ENCODE measurements around the gene CCDC85A.
"Not testable (repeated sequence)": the region's sequence is repeated elsewhere in the genome, so short reads cannot be mapped to it uniquely, and the experiment has no call there.

The CCDC85A gene

DNA sequence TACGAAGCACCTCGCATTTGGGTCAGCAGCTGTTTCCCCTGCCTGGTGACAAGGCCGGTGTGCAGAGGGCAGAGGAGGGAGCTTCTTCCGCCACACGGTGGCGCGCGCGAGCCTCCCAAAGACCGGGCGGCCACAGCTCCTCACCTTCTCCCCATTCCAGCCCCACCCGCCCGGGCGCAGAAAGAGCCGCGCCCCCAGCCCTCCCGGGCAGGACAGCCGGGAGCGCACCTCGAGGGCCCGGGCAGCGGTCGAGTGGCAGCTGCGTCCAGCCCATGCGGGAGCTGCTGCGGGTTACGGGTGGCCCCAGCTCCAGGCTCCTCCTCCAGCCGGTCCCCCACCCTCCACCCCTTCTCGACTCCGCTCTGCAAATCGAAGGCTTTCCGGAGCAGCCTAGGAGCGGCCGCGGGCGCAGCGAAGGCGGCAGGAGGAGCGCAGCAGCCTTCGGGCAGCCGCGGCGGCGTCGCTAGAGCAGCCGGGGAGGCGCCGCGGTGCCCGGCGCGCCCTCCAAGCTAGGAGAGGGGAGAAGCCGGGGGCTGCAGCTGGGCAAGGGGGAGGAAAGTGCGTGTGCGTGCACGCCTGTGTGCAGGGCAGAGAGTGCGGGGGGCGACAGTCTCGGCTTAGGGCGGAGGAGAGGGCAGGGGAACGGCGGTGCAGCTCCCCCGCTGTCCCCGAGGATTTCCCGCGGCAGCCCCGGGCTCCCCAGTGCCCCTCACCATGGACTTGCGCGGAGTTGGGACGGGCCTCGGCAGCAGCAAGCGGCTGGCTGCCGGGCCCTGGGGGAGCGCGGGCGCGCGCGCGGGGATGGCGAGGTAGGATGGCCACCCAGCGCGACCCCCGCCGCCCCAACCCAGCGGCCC is at the start of gene CCDC85A:
Gene CCDC85A (plus strand): TSS at position 348 of the 857 bp plus-strand sequence. CDS start 635 bp downstream, outside the sequence.
- DNase-seq: peak; percentile 80

DNA sequence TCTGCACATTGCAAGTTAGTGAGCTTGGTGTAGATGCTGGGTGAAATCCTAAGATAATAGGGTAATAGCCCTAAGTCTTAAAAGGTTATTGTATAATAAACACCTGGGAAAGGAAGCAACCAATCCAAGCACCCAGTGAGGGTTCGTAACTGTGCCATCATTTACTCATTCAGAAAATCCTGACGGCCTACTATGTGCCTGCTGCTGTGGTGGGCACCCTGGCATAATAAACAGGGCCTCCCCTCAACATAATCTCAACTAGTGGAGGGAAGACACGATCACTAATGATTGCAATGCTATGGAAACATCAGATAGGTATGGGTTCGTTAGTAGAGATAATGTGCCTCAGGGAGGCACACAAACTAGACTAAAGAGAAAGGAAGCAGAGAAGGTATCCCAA is 48.9 kb upstream of the CCDC85A start:
- no peak for DNase-seq

DNA sequence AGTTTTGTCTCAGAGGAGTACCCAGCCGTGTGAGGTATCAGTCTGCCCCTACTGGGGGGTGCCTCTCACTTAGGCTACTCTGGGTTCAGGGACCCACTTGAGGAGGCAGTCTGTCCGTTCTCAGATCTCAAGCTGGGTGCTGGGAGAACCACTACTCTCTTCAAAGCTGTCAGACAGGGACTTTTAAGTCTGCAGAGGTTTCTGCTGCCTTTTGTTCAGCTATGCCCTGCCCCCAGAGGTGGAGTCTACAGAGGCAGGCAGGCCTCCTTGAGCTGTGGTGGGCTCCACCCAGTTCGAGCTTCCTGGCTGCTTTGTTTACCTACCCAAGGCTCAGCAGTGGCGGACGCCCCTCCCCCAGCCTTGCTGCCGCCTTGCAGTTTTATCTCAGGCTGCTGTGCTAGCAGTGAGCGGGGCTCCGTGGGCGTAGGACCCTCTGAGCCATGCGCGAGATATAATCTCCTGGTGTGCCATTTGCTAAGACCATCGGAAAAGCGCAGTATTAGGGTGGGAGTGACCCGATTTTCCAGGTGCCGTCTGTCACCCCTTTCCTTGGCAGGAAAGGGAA is 41.2 kb upstream of the CCDC85A start:
- DNase-seq: not testable (repeated sequence)

DNA sequence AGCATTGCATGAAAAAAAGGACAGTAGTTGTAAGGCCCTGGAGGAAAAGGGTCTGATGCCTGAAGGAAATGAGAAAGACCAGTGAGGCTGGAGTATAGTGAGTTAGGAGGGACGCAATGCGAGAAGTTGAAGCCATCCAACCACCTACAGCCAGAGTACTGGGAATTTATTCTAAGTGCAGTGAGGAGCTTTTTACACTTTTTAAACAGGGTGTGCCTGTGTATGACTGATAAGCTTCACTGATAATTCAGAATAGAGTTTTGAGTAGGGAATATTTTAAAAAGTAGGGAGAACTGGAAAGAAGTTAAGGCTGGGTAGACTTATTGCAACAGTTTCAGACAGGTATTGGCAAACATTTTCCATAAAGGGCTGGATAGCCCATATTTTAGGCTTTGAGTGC is 35.9 kb upstream of the CCDC85A start:
- no peak for DNase-seq

DNA sequence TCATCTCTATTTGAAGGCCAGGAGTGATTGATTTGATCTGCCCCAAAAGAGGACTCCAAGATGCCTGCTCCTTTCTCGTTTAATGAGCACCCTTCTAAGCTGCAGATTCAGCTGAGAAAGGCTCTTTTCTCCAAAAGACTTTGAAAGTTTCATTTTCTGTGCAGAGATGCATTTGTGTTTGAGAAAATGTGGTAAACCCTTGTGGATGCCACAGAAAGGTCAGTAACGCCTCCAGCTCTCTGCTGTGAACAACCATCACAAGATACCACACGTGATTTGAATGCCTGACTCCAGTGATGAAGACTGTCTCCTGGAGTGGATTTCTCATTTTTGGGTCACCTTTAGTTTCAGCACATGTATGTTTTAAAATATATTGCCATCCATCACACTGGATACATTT is 35.0 kb upstream of the CCDC85A start:
- DNase-seq: no peak

DNA sequence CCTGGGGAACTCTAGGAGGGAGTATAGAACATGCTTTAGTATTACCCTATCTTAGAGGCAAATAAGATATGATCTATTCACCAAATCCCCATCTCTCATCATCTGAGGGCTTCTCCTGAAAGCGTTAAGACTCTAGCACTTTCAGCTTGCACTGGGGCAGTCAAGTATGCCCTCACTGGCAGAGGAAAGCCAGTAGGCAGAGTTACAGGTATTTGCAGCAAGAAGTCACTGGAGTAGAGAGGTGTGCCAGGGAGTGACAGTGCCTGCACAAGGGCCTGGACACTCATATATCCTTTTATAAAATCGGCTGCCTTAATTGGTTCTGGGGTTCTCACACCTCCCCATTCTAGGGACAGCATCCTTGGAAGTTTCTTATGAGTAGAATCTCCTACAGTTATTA is 31.9 kb upstream of the CCDC85A start:
- DNase-seq: no peak

DNA sequence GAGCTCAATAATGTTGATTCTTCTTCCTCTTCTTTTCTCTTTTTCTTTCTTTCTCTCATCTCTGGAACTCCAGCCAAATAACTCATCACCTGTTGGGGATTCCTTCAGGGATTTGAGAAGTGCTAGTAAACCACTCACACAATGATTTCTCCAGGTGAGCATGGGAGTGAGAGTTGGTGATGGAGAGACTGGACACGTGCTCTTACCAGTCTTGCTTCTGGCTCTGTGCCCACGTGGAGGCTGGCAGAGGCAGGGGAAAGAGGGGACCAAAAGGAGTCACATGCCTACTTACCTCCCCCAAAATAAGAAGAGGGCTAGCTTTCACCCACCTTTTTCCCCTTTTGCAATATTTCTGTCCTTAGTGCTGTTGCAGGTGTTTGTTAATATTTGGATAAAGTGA is 28.6 kb upstream of the CCDC85A start:
- DNase-seq: no peak

DNA sequence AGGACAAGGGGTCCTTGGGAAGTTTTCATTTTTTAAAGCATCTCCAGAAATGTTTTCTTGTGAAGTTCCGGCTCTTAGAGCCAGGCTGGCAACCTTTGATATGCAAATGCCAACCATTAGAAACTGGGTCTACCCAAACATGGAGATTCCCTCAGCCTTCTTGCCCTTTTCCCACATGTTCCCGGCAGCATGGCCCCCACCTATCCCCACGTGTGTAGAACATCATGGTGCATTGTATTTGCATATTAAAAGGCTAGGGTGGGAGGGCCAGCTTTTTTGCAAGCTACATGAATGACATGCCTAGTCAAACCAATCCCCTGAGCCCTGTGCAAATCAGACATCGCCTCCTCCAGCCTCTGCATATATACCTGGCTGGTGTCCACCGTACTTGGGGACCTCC is 23.9 kb upstream of the CCDC85A start:
- not testable (repeated sequence) for DNase-seq

DNA sequence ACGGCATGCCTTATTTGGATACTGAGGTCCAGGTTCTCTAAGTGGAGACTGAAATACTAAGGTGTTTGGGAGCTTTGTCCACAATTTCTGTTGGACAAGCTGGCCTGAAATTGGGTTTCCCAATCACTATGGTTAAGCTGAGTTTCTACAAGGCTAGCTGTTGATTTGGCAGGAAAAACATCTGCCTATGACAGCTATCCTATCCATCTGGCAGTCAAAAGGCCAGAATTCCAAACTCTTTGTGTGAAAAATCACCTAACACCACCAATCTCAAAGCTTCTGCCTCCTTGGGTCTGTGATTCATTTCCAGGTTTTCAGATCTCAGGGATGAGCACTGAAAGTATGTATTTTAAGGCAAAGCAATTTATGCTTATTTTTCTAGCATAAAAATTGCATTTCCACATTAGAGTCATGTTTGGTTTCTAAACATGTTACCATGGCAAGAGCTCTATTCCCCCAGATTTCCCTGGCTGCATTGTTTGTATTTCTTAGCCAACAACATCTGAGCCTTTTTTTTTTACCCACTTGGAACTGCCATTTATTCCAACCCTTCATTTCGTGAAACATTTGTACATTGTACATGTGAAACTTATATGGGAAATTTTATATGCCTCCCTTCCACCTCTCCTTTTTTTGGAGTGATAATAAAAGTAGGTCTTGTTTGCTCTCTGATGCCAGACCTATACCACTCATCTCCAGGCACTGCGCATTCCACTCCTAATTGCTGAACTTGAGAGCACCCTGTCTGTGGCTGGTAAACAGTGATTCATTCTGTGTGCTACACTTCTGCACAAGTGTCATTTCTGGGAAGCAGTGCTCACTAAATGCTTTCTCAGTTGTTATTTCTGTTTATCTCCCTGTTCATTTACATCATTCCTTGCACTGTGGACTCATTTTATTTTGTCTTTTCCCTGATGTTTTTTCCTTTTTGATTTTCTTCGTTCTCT is 15.9 kb upstream of the CCDC85A start:
- DNase-seq: peak; percentile 65

DNA sequence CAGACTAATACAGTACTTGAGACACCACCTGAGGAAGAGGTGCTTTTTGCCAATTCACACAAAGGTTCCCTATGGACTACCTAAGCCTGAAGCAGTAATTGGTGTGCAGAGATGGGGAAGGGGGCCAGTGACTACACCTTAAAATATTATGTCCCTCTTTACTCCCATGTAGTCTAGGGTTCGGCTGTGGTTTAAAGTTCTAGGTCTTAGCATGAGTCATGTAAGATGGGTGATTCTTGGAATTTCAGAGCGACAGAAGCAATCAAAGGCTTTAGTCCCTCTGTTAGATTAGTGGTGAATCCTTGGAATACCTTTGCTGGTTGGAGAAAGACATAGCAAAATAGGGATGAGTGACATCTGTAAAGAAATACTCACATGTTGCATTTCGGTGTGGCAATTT is 14.3 kb upstream of the CCDC85A start:
- peak; percentile 33 for DNase-seq

DNA sequence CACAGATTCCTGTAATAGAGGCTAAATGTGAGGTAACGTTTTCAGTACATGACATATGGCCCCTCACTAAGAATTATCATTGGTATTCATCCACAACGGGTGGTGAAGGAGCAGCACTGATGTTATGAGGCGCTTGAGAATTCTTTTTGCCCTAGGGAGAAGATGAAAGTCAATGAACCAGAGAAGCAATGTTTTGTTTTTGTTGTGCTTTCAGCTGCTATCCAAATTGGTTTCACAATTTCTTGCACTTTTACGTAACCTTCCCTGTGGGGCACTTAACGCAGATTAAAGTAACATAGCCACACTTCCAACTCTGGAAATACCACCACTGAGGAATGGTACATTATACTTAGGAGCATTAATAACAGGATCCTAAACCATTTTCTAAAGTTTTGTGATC is 13.3 kb upstream of the CCDC85A start:
- no peak for DNase-seq

DNA sequence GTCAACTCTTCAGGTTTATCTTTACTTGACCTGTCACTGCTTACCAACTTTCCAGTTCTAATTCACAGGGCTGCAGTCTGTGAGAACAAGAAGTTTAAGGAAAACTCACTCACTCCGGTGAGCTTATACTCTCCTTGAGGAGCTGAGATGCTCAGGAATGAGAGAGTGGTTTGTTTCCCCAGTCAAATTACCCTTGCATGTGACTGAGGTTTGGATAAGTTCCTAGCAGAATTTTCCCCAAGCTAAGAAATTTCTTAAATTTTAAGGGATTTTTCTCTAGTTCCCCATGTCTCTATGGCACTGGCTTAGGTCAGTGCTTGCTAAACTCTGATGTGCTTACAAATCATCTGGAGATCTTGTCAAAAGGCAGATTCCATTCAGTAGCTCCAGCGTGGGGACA is 12.8 kb upstream of the CCDC85A start:
- DNase-seq: no peak

DNA sequence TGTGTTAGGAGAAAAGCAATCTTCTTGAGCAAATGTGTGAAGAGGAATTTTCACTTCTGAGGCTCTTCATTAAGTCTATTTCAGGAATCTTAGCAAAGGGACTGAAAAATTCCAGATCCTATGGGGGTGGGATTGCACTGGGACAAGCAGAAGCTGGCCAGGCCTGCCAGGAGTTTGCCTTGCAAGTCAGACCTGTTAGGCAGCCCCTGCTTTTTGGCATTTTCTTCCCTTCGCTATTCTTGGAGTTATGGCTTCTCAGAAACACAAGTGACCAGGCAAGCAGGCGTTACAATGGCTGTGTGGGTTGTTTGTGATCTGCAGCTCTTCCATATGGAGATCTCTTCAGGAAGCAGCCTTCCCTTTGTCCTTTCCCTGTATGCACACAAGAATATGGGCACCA is 8.0 kb upstream of the CCDC85A start:
- no peak for DNase-seq

DNA sequence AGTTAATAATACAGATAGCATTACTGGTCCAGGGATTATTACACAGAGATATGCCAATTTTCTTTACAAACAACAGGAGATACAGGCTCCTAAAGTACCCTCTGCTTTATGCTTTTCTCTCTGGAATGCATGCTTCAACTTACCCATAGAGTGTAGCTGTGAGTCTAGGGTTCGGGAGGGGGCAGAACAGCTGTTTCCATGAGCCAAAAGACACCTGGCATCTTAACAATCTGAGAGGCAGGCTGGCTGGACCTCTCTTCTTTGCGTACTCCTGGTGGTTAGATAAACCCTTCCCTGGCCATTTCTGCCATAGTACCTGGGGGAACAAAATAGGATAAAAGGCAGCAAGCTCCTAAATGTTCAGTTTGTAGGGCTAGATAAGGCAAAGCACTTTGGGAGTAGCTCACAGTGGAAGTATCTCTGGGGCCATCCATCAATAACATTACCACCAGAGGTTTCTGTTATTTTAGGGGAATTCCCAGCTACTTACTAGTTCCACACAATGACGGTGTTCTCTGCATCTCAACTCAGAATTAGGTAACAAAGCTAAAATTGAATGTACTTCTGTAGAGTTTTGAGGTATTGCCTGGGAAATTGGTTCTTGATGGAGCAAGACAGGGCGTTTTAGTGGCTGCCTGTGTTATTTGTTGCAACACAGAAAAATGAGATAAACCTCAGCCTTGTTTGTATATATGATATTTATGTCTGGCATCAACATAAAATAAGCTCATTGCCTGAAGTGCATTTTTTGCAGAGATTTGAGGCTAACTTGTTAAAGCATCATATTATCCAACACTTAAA is 6.2 kb upstream of the CCDC85A start:
- no peak for DNase-seq

DNA sequence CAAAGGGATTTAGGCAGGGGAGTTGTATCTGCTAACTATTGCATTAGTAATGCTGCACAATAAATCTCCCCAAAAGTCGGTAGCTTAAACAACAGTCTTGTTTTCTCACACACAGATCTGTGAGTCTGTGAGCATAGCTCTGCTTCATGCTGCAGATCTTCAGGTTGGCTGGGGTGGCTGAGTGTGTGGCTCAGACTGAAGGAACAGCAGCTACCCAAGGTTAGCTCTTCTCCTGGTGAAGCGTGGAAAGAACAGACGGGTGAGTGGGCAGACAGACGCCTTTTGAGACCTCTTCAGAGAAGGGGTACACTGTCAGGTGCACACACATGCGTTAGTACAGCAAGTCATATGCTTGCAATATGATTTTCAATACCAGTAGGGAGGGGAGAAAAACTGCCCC is 3.9 kb upstream of the CCDC85A start:
- no peak for DNase-seq

DNA sequence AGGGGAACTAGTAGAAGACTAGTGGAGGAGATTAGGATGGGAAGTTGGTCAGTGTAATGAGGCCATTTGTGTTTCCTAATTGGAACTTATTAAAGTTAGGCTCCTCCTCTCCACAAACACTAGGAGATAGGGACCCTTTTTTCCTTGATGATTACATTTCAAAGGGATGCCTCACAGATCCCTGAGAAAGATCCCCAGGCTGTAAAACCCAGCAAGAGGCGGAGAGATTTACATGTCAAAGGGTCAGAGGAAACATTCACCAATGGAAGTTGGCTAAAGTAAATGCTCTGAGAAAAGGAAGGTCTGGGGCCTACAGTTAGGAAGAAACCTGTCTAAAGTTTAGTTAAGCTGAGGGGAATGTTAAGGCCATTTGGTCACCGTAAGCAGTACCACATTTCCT is 1.4 kb upstream of the CCDC85A start:
- no peak for DNase-seq

DNA sequence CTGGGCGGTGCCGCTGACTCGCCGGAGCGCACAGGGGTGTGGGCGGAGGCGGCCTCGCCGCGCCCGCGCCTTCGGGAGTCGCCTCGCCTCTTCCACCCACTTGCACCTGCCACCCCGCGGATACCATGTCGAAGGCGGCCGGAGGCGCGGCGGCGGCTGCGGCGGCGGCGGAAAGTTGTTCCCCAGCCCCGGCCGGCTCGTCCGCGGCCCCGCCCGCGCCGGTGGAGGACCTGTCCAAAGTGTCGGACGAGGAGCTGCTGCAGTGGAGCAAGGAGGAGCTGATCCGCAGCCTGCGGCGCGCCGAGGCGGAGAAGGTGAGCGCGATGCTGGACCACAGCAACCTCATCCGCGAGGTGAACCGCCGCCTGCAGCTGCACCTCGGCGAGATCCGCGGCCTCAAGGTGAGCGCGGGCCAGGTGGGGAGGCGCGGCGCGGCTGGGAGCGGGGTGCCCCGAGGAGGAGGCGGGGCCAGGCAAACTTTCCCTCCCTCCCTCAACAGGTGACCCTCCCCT is 766 bp downstream of the CCDC85A start:
- DNase-seq: peak; percentile 51

DNA sequence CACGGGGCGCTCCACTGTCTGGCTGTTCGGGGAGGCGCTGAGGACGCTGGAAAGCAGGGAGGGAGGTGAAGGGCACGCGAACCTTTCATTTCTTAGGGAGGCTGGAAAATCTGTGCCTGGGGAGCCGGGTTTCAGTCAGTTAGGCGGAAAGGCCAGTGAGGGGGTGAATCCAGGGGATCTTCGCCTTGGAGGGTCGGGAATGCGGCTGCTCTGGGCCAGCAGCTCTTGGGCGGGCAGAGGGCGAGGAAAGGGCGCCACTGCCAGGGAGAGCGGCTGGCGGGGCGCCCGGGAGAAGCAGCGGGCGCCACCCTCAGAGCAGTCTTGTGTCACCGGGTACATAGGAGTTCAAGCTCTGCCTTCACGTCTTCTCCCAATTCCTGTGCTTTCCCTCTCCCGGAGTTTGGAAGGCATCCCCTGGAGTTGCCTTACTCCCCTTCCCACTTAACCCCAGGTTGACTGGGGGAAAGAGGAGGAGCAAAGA is 1.4 kb downstream of the CCDC85A start:
- peak; percentile 22 for DNase-seq

DNA sequence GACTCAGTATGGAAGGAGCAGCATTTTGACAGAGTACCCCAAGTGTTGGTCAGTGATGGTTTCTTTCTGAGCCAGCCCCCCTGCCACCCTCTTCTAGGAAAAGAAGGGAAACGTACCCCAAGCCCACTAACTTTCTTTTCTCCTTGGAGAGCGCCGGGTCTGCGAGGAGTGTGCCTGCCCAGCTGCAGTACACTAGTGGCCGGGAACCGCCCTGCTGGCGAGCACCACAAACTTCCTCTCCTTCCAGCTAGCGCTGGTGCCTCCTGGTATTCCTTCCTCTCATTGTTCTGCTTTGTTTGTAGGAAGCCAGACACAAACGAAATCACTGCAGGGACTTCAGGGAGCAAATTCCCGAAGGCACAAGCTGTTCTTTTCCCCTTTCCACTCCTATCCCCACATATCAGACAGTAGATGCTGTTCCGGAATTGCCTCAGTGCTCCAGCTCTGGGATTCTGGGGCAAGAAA is 1.8 kb downstream of the CCDC85A start:
- DNase-seq: peak; percentile 35

DNA sequence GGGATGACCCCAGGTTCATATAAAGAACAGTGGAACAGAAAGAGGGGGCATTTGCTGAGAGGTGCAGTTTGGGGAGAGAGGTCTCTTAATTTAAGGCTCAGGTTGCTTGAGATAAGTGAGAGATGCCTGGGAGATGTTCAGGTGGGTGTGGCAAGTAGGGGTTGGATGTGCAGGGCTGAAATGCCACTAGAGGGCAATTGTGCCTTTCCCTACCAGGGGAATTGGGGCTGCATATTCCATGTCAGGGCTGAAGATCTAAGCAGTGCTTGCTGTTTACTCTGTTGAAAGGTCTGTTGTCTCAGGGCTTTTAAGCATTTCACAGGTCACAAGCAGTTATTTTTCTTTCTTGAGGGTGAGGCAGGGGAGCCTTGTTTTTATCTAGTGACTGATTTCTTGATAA is 7.8 kb downstream of the CCDC85A start:
- peak; percentile 25 for DNase-seq

DNA sequence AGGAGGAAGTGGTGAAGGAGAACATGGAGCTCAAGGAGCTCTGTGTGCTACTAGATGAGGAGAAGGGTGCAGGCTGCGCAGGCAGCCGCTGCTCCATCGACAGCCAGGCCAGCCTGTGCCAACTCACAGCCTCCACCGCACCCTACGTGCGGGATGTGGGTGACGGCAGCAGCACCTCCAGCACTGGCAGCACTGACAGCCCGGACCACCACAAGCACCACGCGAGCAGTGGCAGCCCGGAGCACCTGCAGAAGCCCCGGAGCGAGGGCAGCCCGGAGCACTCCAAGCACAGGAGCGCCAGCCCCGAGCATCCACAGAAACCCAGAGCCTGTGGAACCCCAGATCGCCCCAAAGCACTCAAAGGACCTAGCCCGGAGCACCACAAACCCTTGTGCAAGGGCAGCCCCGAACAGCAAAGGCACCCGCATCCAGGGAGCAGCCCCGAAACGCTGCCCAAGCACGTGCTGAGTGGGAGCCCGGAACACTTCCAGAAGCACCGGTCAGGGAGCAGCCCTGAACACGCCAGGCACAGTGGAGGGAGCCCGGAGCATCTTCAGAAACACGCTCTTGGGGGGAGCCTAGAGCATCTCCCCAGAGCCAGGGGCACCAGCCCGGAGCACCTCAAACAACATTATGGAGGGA is 9.0 kb downstream of the CCDC85A start:
- no peak for DNase-seq

DNA sequence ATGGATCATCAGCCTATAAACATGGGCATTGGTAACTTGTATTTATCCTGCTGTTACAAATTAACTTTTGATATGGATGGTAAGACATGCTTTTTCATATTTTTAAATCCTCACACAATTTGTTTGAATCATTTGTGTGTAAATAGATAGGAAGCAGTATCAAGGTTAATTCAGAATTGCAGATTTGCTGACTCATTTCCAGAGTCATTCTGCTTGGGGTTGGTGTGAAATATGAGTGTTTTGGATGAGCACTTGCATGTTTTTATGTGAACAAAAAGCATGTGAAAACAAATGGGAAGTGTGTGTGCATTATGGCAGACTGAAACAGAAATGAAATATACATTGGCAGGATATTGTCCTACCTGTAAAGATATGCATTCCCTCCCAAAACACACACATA is 11.8 kb downstream of the CCDC85A start:
- DNase-seq: peak; percentile 25

All from NCI-H226 (cell line).